ENCODE results near the gene CCDC54. TPM values are rescaled to one million over a fixed set of nuclear protein-coding genes. Genes with fewer than 3 reads are reported as not detected.

Gene CCDC54
- total RNA-seq, 4 donors from 2014 or later, result not detected

GRCh38 chr3:107416886-107417285 lies 39.6 kb downstream of the CCDC54 start:
- TF ChIP-seq CTCF (IDR thresholded peaks at IDR 0.05) (no peak), EP300 (IDR thresholded peaks at IDR 0.05; ENCODE audit: low read depth) (no peak), POLR2AphosphoS5 (IDR thresholded peaks at IDR 0.05) (no peak), POLR2A (IDR thresholded peaks at IDR 0.05) (no peak)
- no peak overlapping the region for H3K4me3 ChIP-seq
- no peak for DNase-seq
- H3K27me3 ChIP-seq, result no peaks in the 10 kb centered on the region
- in situ Hi-C loops (cut with MboI; ENCODE audit: low pct_ligation_motif_present in 1 of 4, low pct_unique_long_range_greater_than_20kb in 1 of 4, low sequenced_read_pairs in 3 of 4) (no loop called here), intact Hi-C loops (cut with DNase I; ENCODE audit: low total_unique reads) (no loop called here)
- no peak overlapping the region for H3K27ac ChIP-seq
- peaks cover 0 to 4% (median 0%) of the 10 kb centered on the region in 4 donors for H3K4me1 ChIP-seq
- H3K9me3 ChIP-seq, result no peaks in the 10 kb centered on the region
- no peaks in the 10 kb centered on the region for H3K36me3 ChIP-seq

- in situ Hi-C loops (cut with MboI; ENCODE audit: low pct_ligation_motif_present in 1 of 4, low pct_unique_long_range_greater_than_20kb in 1 of 4, low sequenced_read_pairs in 3 of 4) (no loop called here), intact Hi-C loops (cut with DNase I; ENCODE audit: low total_unique reads) (no loop called here)
- peaks cover 0 to 4% (median 0%) of the 10 kb centered on the region in 4 donors for H3K4me1 ChIP-seq
- no peak for DNase-seq
- 0% methylated on average over 4 of the region's 4 CpGs for WGBS, 2 donors (ENCODE audit: low coverage in 1 of 2)
- peak overlapping the region in 2 of 4 donors; percentile 11 to 26 for H3K4me3 ChIP-seq
- H3K9me3 ChIP-seq, result no peaks in the 10 kb centered on the region
- no peaks in the 10 kb centered on the region for H3K36me3 ChIP-seq
- H3K27ac ChIP-seq, result no peak overlapping the region
- TF ChIP-seq CTCF (IDR thresholded peaks at IDR 0.05) (peak; percentile 52 to 68 (median 61)), EP300 (IDR thresholded peaks at IDR 0.05; ENCODE audit: low read depth) (no peak)
- peaks cover 5% of the 10 kb centered on the region for H3K27me3 ChIP-seq
Measured at GRCh38 chr3:107421170-107421792, 44.0 kb downstream of the CCDC54 start.

GRCh38 chr3:107421881-107422280 lies 44.6 kb downstream of the CCDC54 start:
- intact Hi-C loops (cut with DNase I; ENCODE audit: low total_unique reads) (no loop called here), in situ Hi-C loops (cut with MboI; ENCODE audit: low pct_ligation_motif_present in 1 of 4, low pct_unique_long_range_greater_than_20kb in 1 of 4, low sequenced_read_pairs in 3 of 4) (no loop called here)
- Histone ChIP-seq H3K27me3 (peaks cover 5% of the 10 kb centered on the region), H3K9me3 (no peaks in the 10 kb centered on the region), H3K36me3 (no peaks in the 10 kb centered on the region), H3K4me3 (no peak overlapping the region), H3K27ac (no peak overlapping the region), H3K4me1 (peaks cover 0 to 4% (median 0%) of the 10 kb centered on the region in 4 donors)
- 78 to 88% methylated on average over 1 of the region's 1 CpG for WGBS, 2 donors (ENCODE audit: low coverage in 1 of 2)
- DNase-seq, result no peak
- TF ChIP-seq CTCF (IDR thresholded peaks at IDR 0.05) (no peak), EP300 (IDR thresholded peaks at IDR 0.05; ENCODE audit: low read depth) (no peak), POLR2AphosphoS5 (IDR thresholded peaks at IDR 0.05) (no peak), POLR2A (IDR thresholded peaks at IDR 0.05) (no peak)

- H3K27me3 ChIP-seq, result peaks cover 5% of the 10 kb centered on the region
- H3K27ac ChIP-seq, result no peak overlapping the region
- in situ Hi-C loops (cut with MboI; ENCODE audit: low pct_ligation_motif_present in 1 of 4, low pct_unique_long_range_greater_than_20kb in 1 of 4, low sequenced_read_pairs in 3 of 4) (no loop called here), intact Hi-C loops (cut with DNase I; ENCODE audit: low total_unique reads) (no loop called here)
- no peak overlapping the region for H3K4me3 ChIP-seq
- no peaks in the 10 kb centered on the region for H3K36me3 ChIP-seq
- no peaks in the 10 kb centered on the region for H3K9me3 ChIP-seq
- peaks cover 0 to 15% (median 4%) of the 10 kb centered on the region in 4 donors for H3K4me1 ChIP-seq
- TF ChIP-seq POLR2AphosphoS5 (IDR thresholded peaks at IDR 0.05) (no peak), POLR2A (IDR thresholded peaks at IDR 0.05) (no peak), EP300 (IDR thresholded peaks at IDR 0.05; ENCODE audit: low read depth) (no peak), CTCF (IDR thresholded peaks at IDR 0.05) (no peak)
- DNase-seq, result no peak
Measured at GRCh38 chr3:107425033-107425432, 47.8 kb downstream of the CCDC54 start.

All from transverse colon (tissue), 4 donors.